Bronchial smooth muscle cell (primary cell): ENCODE data around the gene SNTG2. TPM values are rescaled to one million over a fixed set of nuclear protein-coding genes. Genes with fewer than 3 reads are reported as not detected.

Experiments used
- total RNA-seq: library from RNA; depleted of rRNA; stranded (reverse); fragments of >200 nt; gene quantifications from 2 replicates; pipeline ENCODE4 v1.2.1, GENCODE V29; 2014

Gene SNTG2
- not detected in 2 replicates for total RNA-seq

GRCh38 chr2:950080-950966, at the start of gene SNTG2:
SNTG2 (plus strand) TSS chr2:950849; CDS start chr2:950997, 148 bp downstream.

GRCh38 chr2:1413156-1413710, 462.6 kb downstream of the SNTG2 start, which contains the start of gene TPO:
TPO (plus strand) TSS chr2:1413463; CDS start chr2:1414409, 946 bp downstream.

